ENCODE measurements around the gene PCBD1. TPM values are rescaled to one million over a fixed set of nuclear protein-coding genes. Genes with fewer than 3 reads are reported as not detected.

Gene PCBD1
- total RNA-seq, 1 experiment from 2014 or later = 22.2 TPM

DNA sequence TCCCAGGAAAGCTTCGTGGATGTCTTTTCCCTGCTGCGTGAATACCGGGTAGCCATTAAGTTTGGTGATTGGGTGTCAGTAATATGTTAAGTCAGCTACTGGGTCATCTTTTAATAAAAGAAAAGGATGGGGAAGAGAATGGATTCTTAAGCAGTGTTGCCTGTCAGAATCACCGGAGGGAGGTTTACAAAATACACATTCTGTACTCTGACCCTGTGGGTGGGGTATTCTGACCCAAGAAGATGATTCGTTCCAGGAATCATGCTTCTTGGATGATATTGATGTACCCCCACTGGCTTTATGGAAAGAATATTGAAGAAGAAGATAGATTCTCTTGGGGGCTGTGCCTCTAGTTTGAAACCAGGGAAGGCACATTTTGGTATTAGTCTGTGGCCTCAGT is 54.3 kb downstream of the PCBD1 start:
- DNase-seq (ENCODE audit: low spot score) = no peak

DNA sequence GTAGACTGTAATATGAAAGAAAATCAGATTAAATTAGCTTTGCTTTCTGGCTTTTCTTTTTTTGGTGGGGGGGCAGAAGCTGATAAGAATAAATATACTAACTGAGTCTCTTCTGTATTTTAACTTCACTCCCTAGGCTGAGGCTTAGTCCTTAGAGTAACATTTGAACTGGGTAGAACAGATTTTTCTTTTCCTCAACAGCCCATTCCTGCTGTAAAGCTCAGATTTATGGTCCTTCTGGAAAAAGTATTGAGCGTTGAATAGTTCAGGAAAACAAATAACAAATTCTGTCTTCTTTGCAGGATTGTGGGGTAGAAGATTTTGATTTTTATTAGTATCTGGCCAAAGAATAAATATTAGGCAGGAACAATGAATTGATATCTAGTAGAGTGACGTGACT is 54.8 kb downstream of the PCBD1 start:
- DNase-seq (ENCODE audit: low spot score) = no peak

Other genes starting within 250 kb of the PCBD1 start
- 0.45 and 0.74 TPM in 2 replicates for gene ADAMTS14, start 216.1 kb downstream of the PCBD1 start, total RNA-seq (2014; rRNA removed; shearing (Covaris generic))
- not detected in 2 replicates for gene TBATA, start 103.2 kb downstream of the PCBD1 start, total RNA-seq (2014; rRNA removed; shearing (Covaris generic))
- 29.7 and 36.7 TPM in 2 replicates for gene SGPL1, start 72.6 kb downstream of the PCBD1 start, total RNA-seq (2014; rRNA removed; shearing (Covaris generic))

Measured in H4 (cell line).